Muscle of leg (tissue), 11 donors: ENCODE results near the gene MRPL36. TPM values are rescaled to one million over a fixed set of nuclear protein-coding genes. Genes with fewer than 3 reads are reported as not detected.

ENCODE experiments used
- DNase-seq: peaks from one replicate; pipeline ENCODE4 v3.0.0; 2013
- H3K27ac ChIP-seq: one replicate; pipeline ENCODE4 v1.5.1; 2013; ENCODE audit warnings: mild to moderate bottlenecking, low read length, control low read depth
- H3K27me3 ChIP-seq: one replicate; pipeline ENCODE4 v1.6.1; 2013; ENCODE audit warnings: low read length; ENCODE audit not compliant: control insufficient read depth, insufficient read depth
- H3K36me3 ChIP-seq: one replicate; pipeline ENCODE4 v1.6.1; 2013; ENCODE audit warnings: low read length; ENCODE audit not compliant: control insufficient read depth, insufficient read depth
- H3K4me1 ChIP-seq: one replicate; pipeline ENCODE4 v1.6.1; 2013; ENCODE audit warnings: low read length; ENCODE audit not compliant: control insufficient read depth, insufficient read depth
- H3K4me3 ChIP-seq: one replicate; pipeline ENCODE4 v1.5.1; 2013; ENCODE audit warnings: low read length, control low read depth
- H3K9me3 ChIP-seq: replicated peaks from 2 replicates; pipeline ENCODE4 v1.6.1; 2013; ENCODE audit warnings: low read depth, low read length; ENCODE audit not compliant: control insufficient read depth
- WGBS: methylation state at CpG from one replicate; pipeline ENCODE4 v1.1.5; 2013; ENCODE audit warnings: missing lambda C conversion rate; ENCODE audit not compliant: insufficient coverage; 5-methylcytosine and 5-hydroxymethylcytosine counted together
- polyA plus RNA-seq, 8 donors: library from polyadenylated mRNA; unstranded; fragments of 120-200 nt; gene quantifications; one replicate each; pipeline versions ENCODE4 v1.2.1 to v1.2.3, GENCODE V29; 2013; ENCODE audit warnings: inconsistent platforms in 1 of 8, low replicate concordance in 1 of 8; ENCODE audit not compliant: insufficient read length in 8 of 8, insufficient read depth in 1 of 8
- total RNA-seq: library from RNA; stranded (reverse); fragments of 120-200 nt; gene quantifications from one replicate; pipeline ENCODE4 v1.2.4, GENCODE V29; 2013

The MRPL36 gene
- total and polyA plus RNA-seq, 9 donors: 24.2 to 48.1 (median 34.3) TPM

DNA sequence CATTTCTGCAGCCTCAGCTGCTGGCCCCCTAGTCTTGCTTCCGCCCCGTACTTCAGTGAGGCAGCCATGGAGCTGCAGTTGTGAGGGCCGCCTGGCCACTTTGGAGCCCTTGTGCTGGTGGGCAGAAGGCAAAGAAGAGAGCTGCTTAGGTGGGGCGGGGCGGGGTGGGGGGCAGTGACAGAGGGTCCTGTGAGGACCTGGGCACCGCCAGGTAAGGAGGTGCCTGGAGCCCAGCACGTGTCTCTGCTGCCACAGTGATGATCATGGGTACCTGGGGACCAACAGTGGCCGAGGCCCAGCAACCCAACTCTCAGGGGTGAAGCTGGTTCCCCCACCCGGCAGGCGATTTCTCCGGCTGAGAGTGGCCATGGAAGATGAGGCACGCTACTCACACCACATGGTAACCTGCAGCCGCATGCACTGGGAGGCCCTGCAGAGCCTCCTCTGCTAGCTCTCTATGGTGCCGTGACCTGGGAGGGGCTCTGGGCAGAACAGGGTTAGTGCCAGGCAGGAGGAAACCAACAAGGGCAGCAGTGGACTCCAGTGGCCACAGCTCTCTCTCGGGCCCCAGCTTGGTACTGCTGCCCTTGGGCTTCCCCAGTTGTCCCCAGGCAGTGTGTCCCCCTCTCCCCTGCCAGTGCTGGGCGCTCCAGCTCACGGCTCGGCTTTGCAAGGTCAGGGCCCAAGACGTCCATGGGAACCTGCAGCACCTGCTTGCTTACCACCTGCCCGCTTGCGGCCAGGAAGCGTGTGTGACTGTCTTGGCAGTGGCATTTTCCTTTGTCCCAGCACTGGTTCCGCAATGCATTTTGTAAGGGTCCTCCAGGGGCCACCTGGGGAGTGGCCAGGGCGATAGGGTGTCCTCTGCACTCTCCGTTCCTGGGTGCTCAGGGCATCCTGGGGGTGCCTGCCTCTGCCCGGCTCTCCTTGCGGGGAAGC lies 25.5 kb upstream of the MRPL36 start:
- 94% methylated on average over 27 of the region's 27 CpGs for WGBS
- Histone ChIP-seq H3K4me1 (no peaks in the 10 kb centered on the region), H3K36me3 (peaks cover 45% of the 10 kb centered on the region), H3K27ac (no peak overlapping the region), H3K9me3 (no peaks in the 10 kb centered on the region), H3K27me3 (peaks cover 3% of the 10 kb centered on the region), H3K4me3 (no peak overlapping the region)
- no peak for DNase-seq

DNA sequence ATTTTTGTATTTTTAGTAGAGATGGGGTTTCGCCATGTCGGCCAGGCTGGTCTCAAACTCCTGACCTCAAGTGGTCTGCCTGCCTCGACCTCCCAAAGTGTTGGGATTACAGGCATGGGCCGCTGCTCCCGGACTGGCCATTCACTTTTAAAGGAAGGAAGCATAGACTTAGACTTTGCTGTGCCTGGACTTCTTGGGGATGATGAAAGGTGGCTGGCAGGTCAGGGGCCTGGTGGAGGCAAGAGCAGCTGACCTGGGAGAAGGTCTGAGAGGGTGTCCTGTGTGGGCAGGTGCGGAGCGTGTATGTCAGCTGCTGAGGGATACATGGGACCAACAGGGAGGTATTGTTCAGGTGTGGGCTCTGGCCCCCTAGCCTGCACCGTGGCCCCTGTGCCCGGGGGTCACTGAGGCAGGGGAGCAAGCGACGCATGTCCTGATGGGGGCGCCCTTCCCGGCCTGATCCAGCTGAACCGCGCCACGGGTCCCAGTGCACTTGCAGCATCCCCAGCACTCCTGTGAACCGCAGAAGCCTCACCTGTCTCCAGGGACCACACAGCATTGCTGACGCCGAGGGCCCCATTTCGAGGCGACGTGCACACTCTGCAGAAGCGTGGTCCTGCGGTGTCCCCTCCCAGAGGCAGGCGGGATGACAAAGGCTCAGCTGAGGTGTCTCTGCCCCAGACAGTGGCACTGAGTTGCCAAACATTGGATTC lies 24.6 kb upstream of the MRPL36 start:
- no peak overlapping the region for H3K4me3 ChIP-seq
- H3K4me1 ChIP-seq: no peaks in the 10 kb centered on the region
- H3K27me3 ChIP-seq: peaks cover 3% of the 10 kb centered on the region
- no peak overlapping the region for H3K27ac ChIP-seq
- H3K9me3 ChIP-seq: no peaks in the 10 kb centered on the region
- 92% methylated on average over 22 of the region's 25 CpGs for WGBS
- DNase-seq: no peak
- H3K36me3 ChIP-seq: peaks cover 47% of the 10 kb centered on the region

- 100% methylated on average over 3 of the region's 12 CpGs for WGBS
- Histone ChIP-seq H3K27me3 (peaks cover 3% of the 10 kb centered on the region), H3K4me1 (no peaks in the 10 kb centered on the region), H3K4me3 (no peak overlapping the region), H3K36me3 (peaks cover 53% of the 10 kb centered on the region), H3K27ac (no peak overlapping the region), H3K9me3 (peaks cover 6% of the 10 kb centered on the region)
- no peak for DNase-seq
Measured at GRCh38 chr5:1823381-1824034, 23.9 kb upstream of the MRPL36 start.

- Histone ChIP-seq H3K36me3 (peaks cover 65% of the 10 kb centered on the region), H3K4me1 (no peaks in the 10 kb centered on the region), H3K9me3 (peaks cover 6% of the 10 kb centered on the region), H3K27me3 (no peaks in the 10 kb centered on the region), H3K4me3 (no peak overlapping the region), H3K27ac (no peak overlapping the region)
- 97% methylated on average over 6 of the region's 8 CpGs for WGBS
- no peak for DNase-seq
Measured at GRCh38 chr5:1821862-1822261, 22.2 kb upstream of the MRPL36 start.

GRCh38 chr5:1820926-1821325 lies 21.3 kb upstream of the MRPL36 start:
- Histone ChIP-seq H3K36me3 (peaks cover 73% of the 10 kb centered on the region), H3K4me3 (no peak overlapping the region), H3K4me1 (no peaks in the 10 kb centered on the region), H3K9me3 (peaks cover 6% of the 10 kb centered on the region), H3K27me3 (no peaks in the 10 kb centered on the region), H3K27ac (no peak overlapping the region)
- 100% methylated on average over 2 of the region's 4 CpGs for WGBS
- DNase-seq: no peak

DNA sequence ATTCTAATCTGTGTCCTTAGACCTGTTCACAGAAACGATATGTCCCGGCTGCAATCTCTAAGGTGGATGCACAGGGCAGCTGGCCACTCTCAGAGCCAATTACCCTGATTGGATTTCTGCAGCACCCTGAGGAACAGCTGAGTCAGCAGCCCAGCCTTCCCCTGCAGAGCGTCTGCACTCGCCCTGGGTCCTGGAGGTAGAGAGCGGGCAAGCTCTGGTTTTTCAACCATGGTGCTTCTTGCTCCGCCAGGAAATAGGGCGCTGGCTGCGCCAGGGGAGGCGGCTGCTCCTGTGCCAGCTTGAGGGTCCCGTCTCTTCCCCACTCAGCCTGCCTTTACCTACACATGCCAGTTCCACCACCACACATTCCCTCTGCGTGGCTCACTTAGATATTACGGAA lies 20.7 kb upstream of the MRPL36 start:
- H3K27ac ChIP-seq: no peak overlapping the region
- WGBS: 90% methylated on average over 10 of the region's 12 CpGs
- H3K4me3 ChIP-seq: no peak overlapping the region
- peaks cover 6% of the 10 kb centered on the region for H3K9me3 ChIP-seq
- peaks cover 75% of the 10 kb centered on the region for H3K36me3 ChIP-seq
- no peaks in the 10 kb centered on the region for H3K4me1 ChIP-seq
- DNase-seq: no peak
- H3K27me3 ChIP-seq: no peaks in the 10 kb centered on the region

- H3K4me1 ChIP-seq: no peaks in the 10 kb centered on the region
- DNase-seq: no peak
- no peak overlapping the region for H3K27ac ChIP-seq
- peaks cover 6% of the 10 kb centered on the region for H3K9me3 ChIP-seq
- H3K27me3 ChIP-seq: no peaks in the 10 kb centered on the region
- H3K36me3 ChIP-seq: peaks cover 76% of the 10 kb centered on the region
- 86% methylated on average over 2 of the region's 2 CpGs for WGBS
- no peak overlapping the region for H3K4me3 ChIP-seq
Measured at GRCh38 chr5:1819458-1819857, 19.8 kb upstream of the MRPL36 start.

DNA sequence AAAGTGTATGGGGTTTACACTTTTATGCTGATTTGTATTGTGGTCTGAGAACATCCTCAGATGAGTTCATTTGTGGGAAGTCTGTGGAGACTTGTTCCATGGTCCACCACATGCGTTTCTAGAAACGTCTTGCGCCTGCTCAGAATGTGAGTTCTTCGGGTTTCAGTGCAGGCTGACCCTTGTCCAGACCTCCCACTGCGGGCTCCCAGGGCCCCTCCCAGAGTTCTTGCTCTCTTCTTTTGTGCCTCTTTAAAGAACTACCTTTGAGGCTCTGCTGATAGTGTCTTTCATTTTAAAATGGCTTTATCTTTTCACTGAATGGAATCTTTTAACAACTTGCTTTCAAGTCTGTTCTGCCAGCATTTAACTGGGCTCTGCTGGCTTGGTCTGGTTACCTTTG lies 19.1 kb upstream of the MRPL36 start:
- Histone ChIP-seq H3K4me3 (no peak overlapping the region), H3K27me3 (no peaks in the 10 kb centered on the region), H3K4me1 (no peaks in the 10 kb centered on the region), H3K36me3 (peaks cover 78% of the 10 kb centered on the region), H3K27ac (no peak overlapping the region), H3K9me3 (peaks cover 6% of the 10 kb centered on the region)
- WGBS: 74% methylated on average over 4 of the region's 5 CpGs
- no peak for DNase-seq

- no peaks in the 10 kb centered on the region for H3K27me3 ChIP-seq
- WGBS: 93% methylated on average over 14 of the region's 15 CpGs
Measured at GRCh38 chr5:1817261-1818043, 17.8 kb upstream of the MRPL36 start.

More at GRCh38 chr5:1817261-1818043, 17.8 kb upstream of the MRPL36 start:
- Histone ChIP-seq H3K4me1 (no peaks in the 10 kb centered on the region), H3K4me3 (no peak overlapping the region), H3K27ac (no peak overlapping the region), H3K9me3 (peaks cover 6% of the 10 kb centered on the region), H3K36me3 (peaks cover 80% of the 10 kb centered on the region)
- no peak for DNase-seq
